GM18502 (cell line): Measurements from ENCODE around the gene SEL1L2.

Source experiments
- ATAC-seq: cut with Tn5 transposase; IDR thresholded peaks from one replicate; pipeline ENCODE4 v1.9.1; 2021; ENCODE audit warnings: mild to moderate bottlenecking; ENCODE audit not compliant: unreplicated experiment, poor library complexity

SEL1L2 gene

GRCh38 chr20:13868331-13868730 is 122.1 kb downstream of the SEL1L2 start:
- ATAC-seq = no peak

- no peak for ATAC-seq
Measured at GRCh38 chr20:13865791-13866351, 124.5 kb downstream of the SEL1L2 start.

DNA sequence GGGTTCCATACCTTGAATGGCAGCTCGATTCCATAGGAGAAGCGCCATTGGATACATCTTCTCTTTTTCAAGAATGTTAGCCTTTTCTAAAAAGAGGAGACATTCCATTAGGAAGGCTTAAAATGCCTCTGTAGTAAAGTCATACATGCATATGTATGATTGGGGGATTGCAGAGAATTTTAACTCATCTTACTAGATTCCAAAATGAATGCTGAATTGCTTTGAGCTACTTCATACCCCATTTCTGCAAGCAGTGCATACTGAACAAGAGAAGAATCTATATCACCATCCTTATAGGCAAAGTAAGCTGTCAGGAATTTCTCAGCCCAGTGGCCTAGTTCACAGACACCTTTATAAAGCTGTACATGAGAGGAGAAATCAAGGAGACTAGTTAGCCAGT is 125.3 kb downstream of the SEL1L2 start:
- ATAC-seq = no peak

- ATAC-seq = no peak
Measured at GRCh38 chr20:13863244-13863643, 127.2 kb downstream of the SEL1L2 start.

DNA sequence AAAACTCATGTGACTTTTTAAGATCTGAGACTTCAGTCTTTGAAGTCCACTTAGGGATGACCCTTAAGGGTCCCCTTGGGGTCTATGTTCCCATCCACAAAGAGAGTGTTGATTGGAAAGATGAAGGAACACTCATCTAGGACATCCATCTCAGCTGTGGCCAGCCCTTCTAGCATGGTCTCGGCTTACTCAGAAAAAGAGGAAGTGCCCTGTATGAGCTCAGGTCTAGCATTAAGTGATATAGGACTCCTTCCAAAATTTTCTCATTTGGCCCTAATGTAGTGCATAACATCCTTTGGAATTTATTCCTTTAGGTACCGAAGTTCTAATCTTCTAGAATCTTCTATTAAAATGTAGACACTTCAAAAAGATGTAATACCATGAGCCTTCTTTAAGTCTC is 128.2 kb downstream of the SEL1L2 start:
- ATAC-seq = no peak

GRCh38 chr20:13858871-13859270 is 131.5 kb downstream of the SEL1L2 start:
- ATAC-seq = no peak

- ATAC-seq = no peak
Measured at GRCh38 chr20:13858439-13858838, 132.0 kb downstream of the SEL1L2 start.

DNA sequence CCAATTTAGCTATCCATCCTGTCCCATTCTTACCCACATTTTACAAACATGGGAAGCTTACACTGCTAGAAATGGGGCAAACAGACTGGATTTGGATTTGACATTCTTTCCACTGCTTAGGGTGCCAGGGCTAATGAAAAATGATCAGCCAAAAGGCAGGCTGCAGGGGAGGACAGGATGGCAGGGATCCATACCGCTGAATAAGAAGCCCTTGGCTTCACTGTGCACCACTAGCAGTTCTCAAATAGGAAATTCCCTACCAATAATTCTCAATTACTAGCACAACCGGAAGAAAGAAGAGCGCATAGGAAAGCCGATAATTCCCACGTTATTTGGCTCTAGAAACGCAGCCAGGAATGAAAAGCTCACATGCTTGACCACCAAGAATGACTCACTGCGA is 132.5 kb downstream of the SEL1L2 start:
- no peak for ATAC-seq

GRCh38 chr20:13857304-13857703 is 133.1 kb downstream of the SEL1L2 start:
- ATAC-seq = no peak

DNA sequence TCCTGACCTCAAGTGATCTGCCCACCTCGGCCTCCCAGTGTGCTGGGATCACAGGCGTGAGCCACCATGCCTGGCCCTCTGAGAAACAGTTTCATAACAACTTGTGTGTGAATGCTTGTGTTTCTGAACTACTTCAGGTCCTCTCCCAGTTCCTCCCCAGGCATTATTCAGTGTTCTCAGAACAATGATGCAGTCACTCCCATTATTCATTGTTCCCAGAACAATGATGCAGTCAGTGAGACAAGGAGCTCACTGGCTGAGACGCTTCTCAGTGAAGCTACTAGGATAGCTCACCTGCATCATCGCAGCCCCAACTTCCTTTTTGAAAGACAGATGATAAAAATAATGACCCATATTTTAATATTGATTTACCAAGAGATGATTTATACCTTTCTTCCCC is 134.1 kb downstream of the SEL1L2 start:
- ATAC-seq = no peak

GRCh38 chr20:13855613-13856012 is 134.8 kb downstream of the SEL1L2 start:
- ATAC-seq = no peak

GRCh38 chr20:13852306-13852705 is 138.1 kb downstream of the SEL1L2 start:
- ATAC-seq = no peak

GRCh38 chr20:13851279-13851678 is 139.1 kb downstream of the SEL1L2 start:
- ATAC-seq = no peak

DNA sequence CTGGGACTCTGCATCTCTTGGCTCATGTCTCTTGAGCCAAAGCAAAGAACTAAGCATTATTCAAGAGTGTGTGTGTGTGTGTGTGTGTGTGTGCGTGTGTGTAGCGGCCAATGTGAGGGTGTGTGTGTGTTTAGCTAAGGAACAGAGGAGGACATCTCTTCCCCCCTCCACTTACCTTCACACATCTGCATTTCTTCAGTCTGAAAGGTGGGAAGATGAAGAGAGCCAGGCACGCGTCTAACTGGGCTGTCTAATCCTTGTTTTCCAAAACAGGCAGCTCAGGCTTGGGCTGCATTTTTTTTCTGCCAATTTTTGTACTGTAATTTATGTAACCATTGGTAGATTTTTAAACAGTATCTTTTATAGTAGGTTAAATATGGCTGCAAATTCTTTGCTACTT is 146.1 kb downstream of the SEL1L2 start:
- no peak for ATAC-seq

DNA sequence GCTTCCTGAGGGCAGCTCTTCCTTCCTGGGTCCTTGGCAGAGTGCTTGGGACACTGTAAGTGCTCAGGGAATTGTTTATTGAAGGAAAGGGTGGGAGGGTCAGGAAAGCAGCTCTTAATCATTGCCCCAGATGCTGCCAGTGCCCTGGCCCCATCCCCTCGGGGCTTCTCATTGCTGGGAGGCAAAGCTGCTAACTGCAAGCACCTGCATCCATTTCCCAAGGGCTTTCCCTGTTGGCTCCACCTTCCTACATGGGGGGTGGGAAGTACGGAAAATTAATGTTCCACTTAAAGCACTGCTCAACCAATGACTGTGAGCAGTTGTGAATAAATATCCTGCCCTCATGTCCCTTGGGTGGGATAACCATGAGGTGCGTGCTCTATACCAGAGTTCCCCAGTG is 149.2 kb downstream of the SEL1L2 start:
- no peak for ATAC-seq

DNA sequence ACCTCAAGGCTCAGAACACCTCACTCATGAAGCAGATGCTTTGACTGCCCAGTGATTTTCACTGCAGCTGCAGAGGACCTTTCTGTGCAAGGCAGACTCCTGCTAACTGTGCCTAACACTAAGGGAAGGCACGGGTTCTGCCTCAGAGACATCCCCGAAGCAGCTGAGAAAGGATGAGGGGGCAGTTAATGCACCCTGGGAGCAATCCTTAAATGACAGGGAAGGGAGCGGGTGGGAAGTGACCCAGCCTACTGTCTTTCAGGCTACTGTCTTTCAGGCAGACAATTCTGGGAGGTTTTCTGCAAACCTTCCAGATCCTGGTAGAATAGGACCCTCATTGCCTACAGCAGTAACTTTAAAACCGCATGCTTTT is 150.3 kb downstream of the SEL1L2 start:
- ATAC-seq = no peak

- no peak for ATAC-seq
Measured at GRCh38 chr20:13839421-13840092, 150.9 kb downstream of the SEL1L2 start.

GRCh38 chr20:13838664-13839063 is 151.8 kb downstream of the SEL1L2 start:
- no peak for ATAC-seq

DNA sequence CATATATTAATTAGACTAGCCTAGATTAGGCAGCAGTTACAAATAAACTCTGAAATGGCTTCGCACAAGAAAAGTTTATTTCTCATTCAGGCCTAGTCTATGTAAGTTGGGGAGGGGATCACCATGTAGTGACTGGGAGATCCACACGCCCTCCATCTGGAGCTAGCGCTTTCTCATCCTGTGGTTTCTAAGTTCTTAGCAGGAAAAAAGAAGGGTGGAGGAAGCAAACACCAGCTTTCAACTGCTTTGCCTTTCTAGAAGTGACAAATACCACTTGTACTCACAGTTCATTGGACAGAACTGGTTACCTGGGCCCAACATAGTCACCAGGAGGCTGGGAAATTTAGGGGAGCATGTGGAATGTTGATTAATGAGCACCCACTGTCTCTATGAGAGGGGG is 158.9 kb downstream of the SEL1L2 start:
- no peak for ATAC-seq

- ATAC-seq = no peak
Measured at GRCh38 chr20:13825465-13825864, 164.9 kb downstream of the SEL1L2 start.

DNA sequence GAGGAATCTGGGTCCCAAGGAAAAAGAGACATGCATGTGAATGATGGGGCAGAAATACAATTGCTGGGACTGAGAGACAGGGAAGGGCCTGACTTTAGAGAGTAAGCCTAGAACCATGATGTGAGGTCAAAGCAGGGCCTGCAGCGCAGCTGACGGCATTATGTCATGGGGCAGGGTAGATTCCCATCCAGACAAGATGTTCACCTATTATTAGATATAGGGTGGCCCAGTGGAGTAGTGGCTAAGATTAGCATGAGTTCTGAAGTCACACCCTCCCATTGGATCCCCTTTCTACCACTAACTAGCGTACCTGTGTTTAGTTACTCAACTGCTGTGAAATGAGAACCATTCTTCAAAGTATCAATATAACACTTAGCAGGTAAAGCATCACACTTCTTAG is 166.0 kb downstream of the SEL1L2 start:
- ATAC-seq = no peak

GRCh38 chr20:13822459-13822858 is 168.0 kb downstream of the SEL1L2 start:
- ATAC-seq = no peak
